MV-4-11 (cell line): Measurements from ENCODE around the gene JADE2.
A peak's percentile ranks its signal among the peaks of the same experiment; 100 is the strongest.

ENCODE experiments used
- DNase-seq: peaks from one replicate; lab custom pipeline; 2025; lab: John Stamatoyannopoulos, UW

The JADE2 gene

GRCh38 chr5:134530301-134531077, 5.0 kb downstream of the JADE2 start:
- DNase-seq: no peak

- peak; percentile 53 for DNase-seq
These were observed 7.8 kb downstream of the JADE2 start for GRCh38 chr5:134533115-134533815.

- DNase-seq: no peak
These were observed 8.7 kb downstream of the JADE2 start for GRCh38 chr5:134534058-134534725.

GRCh38 chr5:134534726-134535110, 9.2 kb downstream of the JADE2 start:
- DNase-seq: no peak

- DNase-seq: no peak
These were observed 11.4 kb downstream of the JADE2 start for GRCh38 chr5:134536876-134537275.

- DNase-seq: no peak
These were observed 11.8 kb downstream of the JADE2 start for GRCh38 chr5:134537297-134537696.

- DNase-seq: no peak
These were observed 12.8 kb downstream of the JADE2 start for GRCh38 chr5:134538296-134538695.

GRCh38 chr5:134539732-134540131, 14.3 kb downstream of the JADE2 start:
- DNase-seq: no peak

- DNase-seq: no peak
These were observed 15.6 kb downstream of the JADE2 start for GRCh38 chr5:134540747-134541733.

- DNase-seq: peak; percentile 24
These were observed 16.4 kb downstream of the JADE2 start for GRCh38 chr5:134541736-134542376.

- no peak for DNase-seq
These were observed 18.5 kb downstream of the JADE2 start for GRCh38 chr5:134543820-134544614.

GRCh38 chr5:134545070-134545868, 19.8 kb downstream of the JADE2 start:
- peak; percentile 85 for DNase-seq

- DNase-seq: no peak
These were observed 21.6 kb downstream of the JADE2 start for GRCh38 chr5:134547066-134547465.

- no peak for DNase-seq
These were observed 22.1 kb downstream of the JADE2 start for GRCh38 chr5:134547579-134547978.

GRCh38 chr5:134547999-134548658, 22.7 kb downstream of the JADE2 start:
- DNase-seq: no peak

GRCh38 chr5:134549714-134550113, 24.2 kb downstream of the JADE2 start:
- DNase-seq: no peak

GRCh38 chr5:134550271-134551214, 25.1 kb downstream of the JADE2 start:
- no peak for DNase-seq

- no peak for DNase-seq
These were observed 26.4 kb downstream of the JADE2 start for GRCh38 chr5:134551901-134552300.
